Common myeloid progenitor, CD34-positive (primary cell): ENCODE data around the gene S1PR3.

Experiments used
- CTCF ChIA-PET: fragments of 350-600 bp; sonication (Branson Sonifier 250); formaldehyde crosslinking; loops from one replicate; lab custom pipeline; 2021; ENCODE audit warnings: antibody characterized with exemption; lab: Charles Lee
- POLR2A ChIA-PET: fragments of 350-600 bp; sonication (Branson Sonifier 250); formaldehyde crosslinking; loops from one replicate; lab custom pipeline; 2021; ENCODE audit warnings: antibody characterized with exemption; lab: Charles Lee
- DNase-seq, 3 donors: peaks; one replicate each; pipeline versions ENCODE4 v3.0.0 to v3.0.0-alpha.2; 2013
- H3K27ac ChIP-seq, 2 experiments: 1 replicate in 1 of 2; 2 replicates in 1 of 2; pipeline ENCODE4 v1.7.0; 2013; ENCODE audit warnings: inconsistent platforms in 2 of 2, low read length in 2 of 2, mild to moderate bottlenecking in 2 of 2, low read depth in 1 of 2, moderate library complexity in 1 of 2; ENCODE audit not compliant: severe bottlenecking in 2 of 2, insufficient read depth in 1 of 2, poor library complexity in 1 of 2
- H3K27me3 ChIP-seq, 5 experiments: replicated peaks in 2 of 5; 1 replicate in 3 of 5; 2 replicates in 2 of 5; pipeline versions ENCODE4 v1.6.1 to v1.7.0; 2013; ENCODE audit warnings: low read length in 4 of 5, mild to moderate bottlenecking in 2 of 5, moderate library complexity in 2 of 5, inconsistent platforms in 1 of 5; ENCODE audit not compliant: insufficient read depth in 5 of 5, control insufficient read depth in 4 of 5
- H3K36me3 ChIP-seq, 4 experiments: 1 replicate in 2 of 4; 2 replicates in 2 of 4; pipeline versions ENCODE4 v1.6.1 to v1.7.0; 2013; ENCODE audit warnings: low read length in 3 of 4, control low read depth in 1 of 4, mild to moderate bottlenecking in 1 of 4; ENCODE audit not compliant: control insufficient read depth in 4 of 4, insufficient read depth in 4 of 4
- H3K4me1 ChIP-seq, 4 experiments: 1 replicate in 3 of 4; 2 replicates in 1 of 4; pipeline versions ENCODE4 v1.6.1 to v1.7.1; 2013; ENCODE audit warnings: low read length in 3 of 4, mild to moderate bottlenecking in 3 of 4, control low read depth in 1 of 4, inconsistent platforms in 1 of 4, moderate library complexity in 1 of 4; ENCODE audit not compliant: control insufficient read depth in 4 of 4, insufficient read depth in 4 of 4; ENCODE audit errors: control extremely low read depth in 1 of 4
- H3K4me3 ChIP-seq, 7 experiments: 1 replicate in 4 of 7; 2 replicates in 3 of 7; pipeline versions ENCODE4 v1.5.1 to v1.7.0; 2013; ENCODE audit warnings: mild to moderate bottlenecking in 7 of 7, low read length in 6 of 7, moderate library complexity in 6 of 7, inconsistent platforms in 2 of 7, low read depth in 2 of 7, control low read depth in 1 of 7; ENCODE audit not compliant: insufficient read depth in 4 of 7, control insufficient read depth in 1 of 7; ENCODE audit errors: extremely low read depth in 1 of 7
- H3K9me3 ChIP-seq, 5 experiments: 1 replicate in 4 of 5; 2 replicates in 1 of 5; pipeline versions ENCODE4 v1.6.1 to v1.7.1; 2013; ENCODE audit warnings: low read length in 4 of 5, mild to moderate bottlenecking in 2 of 5, inconsistent platforms in 1 of 5, low read depth in 1 of 5, moderate library complexity in 1 of 5; ENCODE audit not compliant: control insufficient read depth in 4 of 5, insufficient read depth in 2 of 5; ENCODE audit errors: control extremely low read depth in 1 of 5
- WGBS: methylation state at CpG from one replicate; pipeline ENCODE4 v1.1.5; 2013; ENCODE audit not compliant: insufficient coverage; 5-methylcytosine and 5-hydroxymethylcytosine counted together

The S1PR3 gene

DNA sequence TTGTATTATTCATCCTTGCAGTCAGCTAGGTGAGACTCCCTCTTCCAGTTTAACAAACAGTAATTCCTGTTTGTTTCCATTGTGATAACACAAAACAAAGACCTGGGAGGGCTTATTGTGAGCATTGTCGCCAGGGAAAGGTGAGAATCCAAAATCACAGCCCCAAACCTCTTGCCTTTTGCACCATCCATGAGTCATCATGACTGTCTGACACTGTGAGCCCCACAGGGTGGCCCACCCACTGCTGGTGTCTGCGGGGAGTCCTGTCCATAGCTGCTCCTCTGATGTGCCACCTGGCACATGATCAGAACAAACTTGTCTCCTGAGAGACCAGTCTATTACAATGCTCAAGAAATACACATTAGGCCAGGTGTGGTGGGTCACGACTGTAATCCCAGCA is 33.7 kb upstream of the S1PR3 start:
- no peak overlapping the region for H3K4me3 ChIP-seq
- ChIA-PET POLR2A (no interaction called here), CTCF (no interaction called here)
- peaks cover 0 to 56% (median 17%) of the 10 kb centered on the region in 5 experiments for H3K27me3 ChIP-seq
- no peaks in the 10 kb centered on the region for H3K4me1 ChIP-seq
- DNase-seq, result no peak
- H3K36me3 ChIP-seq, result no peaks in the 10 kb centered on the region
- 90% methylated on average over 3 of the region's 3 CpGs for WGBS
- no peak overlapping the region for H3K27ac ChIP-seq
- no peaks in the 10 kb centered on the region for H3K9me3 ChIP-seq

DNA sequence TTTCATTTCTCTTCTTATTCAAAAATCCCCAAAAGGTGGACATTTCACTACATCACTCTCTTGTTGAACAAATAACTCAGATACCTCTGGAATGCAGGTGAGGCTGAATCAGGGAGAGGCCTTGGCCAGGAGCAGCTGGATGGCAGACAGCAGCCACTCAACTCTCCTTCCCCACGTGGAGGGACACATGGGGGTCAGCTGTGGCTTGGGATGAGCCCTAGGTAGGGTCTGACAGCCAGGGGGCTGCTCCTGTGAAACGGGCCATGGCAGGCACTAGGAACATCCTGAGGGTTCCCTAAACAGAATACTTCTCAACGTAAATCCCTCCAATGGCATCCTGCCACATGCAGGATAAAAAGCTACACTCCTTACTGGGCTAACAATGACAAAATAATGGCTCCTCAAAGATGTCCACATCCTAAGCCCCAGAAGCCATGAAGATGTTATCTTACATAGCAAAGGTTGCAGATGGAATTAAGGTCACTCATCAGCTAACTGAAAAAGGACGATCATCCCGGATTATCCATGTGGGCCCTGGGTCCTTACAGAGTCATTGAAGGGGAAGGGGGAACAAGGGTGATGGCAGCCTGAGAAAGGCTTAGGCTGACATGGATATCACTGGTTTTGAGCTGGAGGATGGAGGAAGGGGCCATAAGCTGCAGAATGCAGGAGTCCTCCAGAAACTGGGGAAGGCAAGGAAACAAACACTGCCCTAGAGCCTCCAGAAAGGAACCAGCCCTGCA is 31.4 kb upstream of the S1PR3 start:
- DNase-seq, result no peak
- WGBS, result 86% methylated on average over 4 of the region's 5 CpGs

GRCh38 chr9:88960632-88961031 is 30.6 kb upstream of the S1PR3 start:
- no peak overlapping the region for H3K4me3 ChIP-seq
- H3K27me3 ChIP-seq, result peaks cover 0 to 53% (median 21%) of the 10 kb centered on the region in 5 experiments
- H3K4me1 ChIP-seq, result no peaks in the 10 kb centered on the region
- WGBS, result 100% methylated on average over 2 of the region's 3 CpGs
- no peaks in the 10 kb centered on the region for H3K9me3 ChIP-seq
- no peak for DNase-seq
- CTCF ChIA-PET, result no interaction called here
- H3K36me3 ChIP-seq, result no peaks in the 10 kb centered on the region
- no peak overlapping the region for H3K27ac ChIP-seq
- POLR2A ChIA-PET, result interaction anchor here (0.7 kb wide), 1 partner anchor 17 kb away, joined by 3 read pairs; no protein-coding TSS in a partner anchor

More for the DNA sequence above, 31.4 kb upstream of the S1PR3 start:
- no peak overlapping the region for H3K4me3 ChIP-seq
- ChIA-PET POLR2A (no interaction called here), CTCF (no interaction called here)
- no peaks in the 10 kb centered on the region for H3K4me1 ChIP-seq
- H3K36me3 ChIP-seq, result no peaks in the 10 kb centered on the region
- H3K27me3 ChIP-seq, result peaks cover 0 to 58% (median 21%) of the 10 kb centered on the region in 5 experiments
- no peaks in the 10 kb centered on the region for H3K9me3 ChIP-seq
- H3K27ac ChIP-seq, result no peak overlapping the region

DNA sequence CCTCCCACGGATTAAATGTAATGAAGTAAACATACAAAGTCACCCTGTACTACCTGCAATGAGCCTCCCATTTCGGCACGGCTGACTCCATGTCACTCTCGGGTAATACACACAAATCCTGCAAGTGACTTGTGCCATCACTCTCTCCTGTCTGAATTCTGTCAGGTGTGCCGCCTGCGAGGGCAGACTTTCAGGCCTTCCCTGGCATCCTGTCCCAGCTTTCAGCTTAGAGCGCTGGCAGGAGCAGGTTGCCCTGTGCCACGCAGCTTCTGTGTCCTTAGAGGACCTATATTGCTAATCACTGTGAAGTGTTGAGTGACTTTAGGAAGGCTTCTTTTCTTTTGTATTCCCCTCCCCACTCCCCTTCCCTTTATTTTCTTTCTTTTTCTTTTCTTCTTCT is 25.8 kb upstream of the S1PR3 start:
- WGBS, result 92% methylated on average over 7 of the region's 8 CpGs

DNA sequence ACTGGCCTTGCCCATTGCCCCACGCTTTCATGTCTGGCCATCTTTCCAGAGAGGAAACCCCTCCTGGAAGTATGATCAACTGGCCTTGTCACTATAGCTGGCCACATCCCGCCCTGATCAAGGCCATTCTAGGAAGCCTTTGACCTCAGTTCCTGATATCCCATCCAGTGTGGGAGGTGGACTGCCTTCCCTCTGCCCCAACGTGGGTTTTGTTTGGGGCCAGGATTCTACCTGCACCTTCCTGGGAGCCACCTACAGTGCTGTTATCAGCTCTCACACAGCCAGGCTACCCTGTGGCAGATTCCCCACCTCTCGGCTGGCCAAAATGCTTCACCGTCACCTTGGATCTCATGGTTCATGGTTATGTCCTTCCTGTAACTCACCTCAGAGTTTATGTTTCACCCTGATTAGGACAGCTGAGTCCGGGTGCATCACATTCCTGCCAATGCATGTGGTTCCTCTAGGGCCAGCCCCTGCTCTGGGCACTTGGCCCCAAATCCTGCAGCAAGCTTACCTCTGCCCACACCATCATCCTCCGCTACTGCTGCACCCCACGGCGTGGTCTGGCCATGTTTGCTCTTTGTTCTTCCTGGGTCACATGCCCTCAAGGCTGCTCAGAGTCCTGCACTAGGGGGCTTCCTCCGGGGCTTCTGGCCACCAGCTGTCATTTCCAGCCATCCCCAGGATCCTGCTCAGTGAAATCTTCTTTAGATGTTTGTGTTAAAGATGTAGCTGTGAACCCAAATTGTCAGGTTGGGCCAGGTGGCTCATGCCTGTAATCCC is 24.2 kb upstream of the S1PR3 start:
- Histone ChIP-seq H3K4me3 (no peak overlapping the region), H3K9me3 (peaks cover 0 to 2% (median 0%) of the 10 kb centered on the region in 5 experiments), H3K27me3 (peaks cover 0 to 45% (median 12%) of the 10 kb centered on the region in 5 experiments), H3K4me1 (no peaks in the 10 kb centered on the region), H3K27ac (no peak overlapping the region), H3K36me3 (no peaks in the 10 kb centered on the region)
- POLR2A ChIA-PET, result no interaction called here
- 82% methylated on average over 10 of the region's 10 CpGs for WGBS
- CTCF ChIA-PET, result no interaction called here
- no peak for DNase-seq

More for the DNA sequence above, 25.8 kb upstream of the S1PR3 start:
- ChIA-PET POLR2A (no interaction called here), CTCF (no interaction called here)
- Histone ChIP-seq H3K9me3 (no peaks in the 10 kb centered on the region), H3K4me3 (no peak overlapping the region), H3K4me1 (no peaks in the 10 kb centered on the region), H3K27me3 (peaks cover 0 to 52% (median 17%) of the 10 kb centered on the region in 5 experiments), H3K36me3 (no peaks in the 10 kb centered on the region), H3K27ac (no peak overlapping the region)
- DNase-seq, result no peak

- Histone ChIP-seq H3K27me3 (peaks cover 0 to 36% (median 10%) of the 10 kb centered on the region in 5 experiments), H3K9me3 (peaks cover 0 to 14% (median 0%) of the 10 kb centered on the region in 5 experiments), H3K4me1 (no peaks in the 10 kb centered on the region), H3K27ac (no peak overlapping the region), H3K36me3 (no peaks in the 10 kb centered on the region), H3K4me3 (no peak overlapping the region)
- no peak for DNase-seq
- WGBS, result 85% methylated on average over 4 of the region's 4 CpGs
- POLR2A ChIA-PET, result no interaction called here
- CTCF ChIA-PET, result no interaction called here
These were observed 22.5 kb upstream of the S1PR3 start for GRCh38 chr9:88968799-88969198.
